ENCODE data around the gene ARID4B. TPM values are rescaled to one million over a fixed set of nuclear protein-coding genes. Genes with fewer than 3 reads are reported as not detected.

Gene ARID4B
- total and polyA plus RNA-seq, 7 experiments from 2014 or later = 60.8 to 124 (median 86.3) TPM

- ATAC-seq (peak; percentile 97), DNase-seq (peak; percentile 91 to 97 (median 95))
- H3K36me3 Mint-ChIP-seq = peaks cover 0 to 23% (median 6%) of the 10 kb centered on the region in 5 donors
- H3K27ac Mint-ChIP-seq = peak within 1 kb of the TSS; percentile 93 to 99 (median 98)
- H3K9me3 Mint-ChIP-seq = peaks cover 0 to 4% (median 0%) of the 10 kb centered on the region in 11 donors
- H3K4me1 Mint-ChIP-seq = peaks cover 17 to 55% (median 42%) of the 10 kb centered on the region in 7 donors
- Histone ChIP-seq H3K27ac (ENCODE audit: low read depth, low read length) (peak within 1 kb of the TSS; percentile 94), H3K27me3 (ENCODE audit: control insufficient read depth in 2 of 2, insufficient read depth in 2 of 2, low read length in 2 of 2) (no peaks in the 10 kb centered on the region), H3K4me3 (ENCODE audit: low read length) (peak within 1 kb of the TSS; percentile 98), H3K9me3 (ENCODE audit: control insufficient read depth in 2 of 3, low read length in 3 of 3) (no peaks in the 10 kb centered on the region), H3K4me1 (ENCODE audit: control insufficient read depth in 2 of 2, insufficient read depth in 2 of 2, low read length in 2 of 2) (peaks cover 22 to 24% of the 10 kb centered on the region in 2 donors), H3K36me3 (ENCODE audit: control insufficient read depth in 2 of 3, insufficient read depth in 3 of 3, low read length in 3 of 3) (peaks cover 0 to 17% (median 0%) of the 10 kb centered on the region in 3 experiments)
- ChIA-PET CTCF (interaction anchor here (0.6 to 0.9 kb wide), 2 partner anchors 32 to 159 kb away, joined by 3 to 4 read pairs; partner anchors contain the start of gene RBM34), POLR2A (interaction anchor here (0.6 to 5.5 kb wide), 11 partner anchors 10 to 651 kb away, joined by 3 to 54 read pairs (median 3); partner anchors contain the start of genes B3GALNT2, RBM34 and TBCE)
- peak within 1 kb of the TSS; percentile 88 to 99 (median 96) for H3K4me3 Mint-ChIP-seq
- no peaks in the 10 kb centered on the region for H3K27me3 Mint-ChIP-seq
- intact Hi-C loops (cut with micrococcal nuclease) = loop anchor here (1.0 to 10.0 kb wide), 9 partner anchors 24 to 1666 kb away; partner anchors contain the start of genes ARID4B (in 2 of the 2), B3GALNT2 (in 2 of the 2), COA6 (in 2 of the 2) and GGPS1 (in 2 of the 2)
Observed at GRCh38 chr1:235128456-235129328, 199.3 kb downstream of the ARID4B start, which contains the start of gene TOMM20. Gene TOMM20 (minus strand): TSS chr1:235128837. CDS start chr1:235128715, 122 bp downstream.

- Histone ChIP-seq H3K9me3 (ENCODE audit: control insufficient read depth in 2 of 3, low read length in 3 of 3) (no peaks in the 10 kb centered on the region), H3K36me3 (ENCODE audit: control insufficient read depth in 2 of 3, insufficient read depth in 3 of 3, low read length in 3 of 3) (peaks cover 0 to 16% (median 0%) of the 10 kb centered on the region in 3 experiments), H3K4me3 (ENCODE audit: low read length) (peak overlapping the region; percentile 98), H3K27ac (ENCODE audit: low read depth, low read length) (peak overlapping the region; percentile 94), H3K27me3 (ENCODE audit: control insufficient read depth in 2 of 2, insufficient read depth in 2 of 2, low read length in 2 of 2) (no peaks in the 10 kb centered on the region), H3K4me1 (ENCODE audit: control insufficient read depth in 2 of 2, insufficient read depth in 2 of 2, low read length in 2 of 2) (peaks cover 28 to 32% of the 10 kb centered on the region in 2 donors)
- Mint-ChIP-seq H3K9me3 (peaks cover 0 to 4% (median 0%) of the 10 kb centered on the region in 11 donors), H3K4me1 (peaks cover 17 to 63% (median 49%) of the 10 kb centered on the region in 7 donors), H3K27ac (peak overlapping the region; percentile 93 to 99 (median 98)), H3K27me3 (no peaks in the 10 kb centered on the region), H3K4me3 (peak overlapping the region; percentile 88 to 99 (median 96)), H3K36me3 (peaks cover 0 to 23% (median 5%) of the 10 kb centered on the region in 5 donors)
- ChIA-PET CTCF (no interaction called here), POLR2A (interaction anchor here (0.6 to 5.5 kb wide), 11 partner anchors 11 to 650 kb away, joined by 3 to 54 read pairs (median 3); partner anchors contain the start of genes B3GALNT2 and RBM34)
- intact Hi-C loops (cut with micrococcal nuclease) = loop anchor here (1.0 to 10.0 kb wide), 9 partner anchors 24 to 1667 kb away; partner anchors contain the start of genes ARID4B (in 2 of the 2), B3GALNT2 (in 2 of the 2), GGPS1 (in 2 of the 2) and RBM34 (in 2 of the 2)
- no peak for ATAC-seq
- DNase-seq = peak in 1 of 9 donors; percentile 22
Observed at GRCh38 chr1:235127732-235128455, 200.1 kb downstream of the ARID4B start.

GRCh38 chr1:235127203-235127602, 200.8 kb downstream of the ARID4B start:
- intact Hi-C loops (cut with micrococcal nuclease) = loop anchor here in 1 of 2 donors (1.0 to 10.0 kb wide), 2 partner anchors 23 to 1668 kb away; partner anchors contain the start of gene MTR
- Mint-ChIP-seq H3K27ac (peak overlapping the region; percentile 93 to 99 (median 98)), H3K4me3 (peak overlapping the region; percentile 88 to 99 (median 96)), H3K9me3 (peaks cover 0 to 4% (median 0%) of the 10 kb centered on the region in 11 donors), H3K27me3 (no peaks in the 10 kb centered on the region), H3K4me1 (peaks cover 24 to 69% (median 52%) of the 10 kb centered on the region in 7 donors), H3K36me3 (peaks cover 0 to 25% (median 6%) of the 10 kb centered on the region in 5 donors)
- POLR2A ChIA-PET = interaction anchor here (0.6 to 5.5 kb wide), 11 partner anchors 12 to 515 kb away, joined by 3 to 54 read pairs (median 3); partner anchors contain the start of genes B3GALNT2 and RBM34
- Histone ChIP-seq H3K27me3 (ENCODE audit: control insufficient read depth in 2 of 2, insufficient read depth in 2 of 2, low read length in 2 of 2) (no peaks in the 10 kb centered on the region), H3K4me3 (ENCODE audit: low read length) (peak overlapping the region; percentile 98), H3K27ac (ENCODE audit: low read depth, low read length) (peak overlapping the region; percentile 94), H3K4me1 (ENCODE audit: control insufficient read depth in 2 of 2, insufficient read depth in 2 of 2, low read length in 2 of 2) (peaks cover 28 to 33% of the 10 kb centered on the region in 2 donors), H3K9me3 (ENCODE audit: control insufficient read depth in 2 of 3, low read length in 3 of 3) (no peaks in the 10 kb centered on the region), H3K36me3 (ENCODE audit: control insufficient read depth in 2 of 3, insufficient read depth in 3 of 3, low read length in 3 of 3) (peaks cover 0 to 16% (median 0%) of the 10 kb centered on the region in 3 experiments)
- CTCF ChIA-PET = interaction anchor here (0.8 kb wide), 1 partner anchor 640 kb away, joined by 3 read pairs; no protein-coding TSS in a partner anchor
- no peak for ATAC-seq
- no peak for DNase-seq

- Histone ChIP-seq H3K27ac (ENCODE audit: low read depth, low read length) (peak overlapping the region; percentile 10), H3K27me3 (ENCODE audit: control insufficient read depth in 2 of 2, insufficient read depth in 2 of 2, low read length in 2 of 2) (no peaks in the 10 kb centered on the region), H3K4me1 (ENCODE audit: control insufficient read depth in 2 of 2, insufficient read depth in 2 of 2, low read length in 2 of 2) (peaks cover 28 to 33% of the 10 kb centered on the region in 2 donors), H3K4me3 (ENCODE audit: low read length) (no peak overlapping the region), H3K36me3 (ENCODE audit: control insufficient read depth in 2 of 3, insufficient read depth in 3 of 3, low read length in 3 of 3) (peaks cover 0 to 24% (median 0%) of the 10 kb centered on the region in 3 experiments), H3K9me3 (ENCODE audit: control insufficient read depth in 2 of 3, low read length in 3 of 3) (no peaks in the 10 kb centered on the region)
- no peaks in the 10 kb centered on the region for H3K27me3 Mint-ChIP-seq
- peaks cover 31 to 72% (median 59%) of the 10 kb centered on the region in 7 donors for H3K4me1 Mint-ChIP-seq
- H3K4me3 Mint-ChIP-seq = peak overlapping the region; percentile 35 to 79 (median 62)
- ATAC-seq (no peak), DNase-seq (no peak)
- ChIA-PET POLR2A (interaction anchor here (0.6 to 0.9 kb wide), 4 partner anchors 14 to 354 kb away, joined by 3 read pairs; no protein-coding TSS in a partner anchor), CTCF (interaction anchor here (1.3 kb wide), 1 partner anchor 20 kb away, joined by 3 read pairs; no protein-coding TSS in a partner anchor)
- intact Hi-C loops (cut with micrococcal nuclease) = loop anchor here in 1 of 2 donors (10.0 kb wide), 1 partner anchor 1670 kb away; the partner anchor contains the start of gene MTR
- peaks cover 0 to 4% (median 0%) of the 10 kb centered on the region in 11 donors for H3K9me3 Mint-ChIP-seq
- peaks cover 4 to 34% (median 11%) of the 10 kb centered on the region in 5 donors for H3K36me3 Mint-ChIP-seq
- H3K27ac Mint-ChIP-seq = peak overlapping the region in 4 of 9 donors; percentile 24 to 80 (median 60)
Observed at GRCh38 chr1:235124665-235125064, 203.3 kb downstream of the ARID4B start.

- Mint-ChIP-seq H3K9me3 (peaks cover 0 to 4% (median 0%) of the 10 kb centered on the region in 11 donors), H3K4me3 (peak overlapping the region; percentile 35 to 79 (median 62)), H3K4me1 (peaks cover 31 to 68% (median 60%) of the 10 kb centered on the region in 7 donors), H3K36me3 (peaks cover 4 to 40% (median 15%) of the 10 kb centered on the region in 5 donors), H3K27me3 (no peaks in the 10 kb centered on the region), H3K27ac (peak overlapping the region in 4 of 9 donors; percentile 42 to 80 (median 66))
- no peak overlapping the region for H3K4me3 ChIP-seq (ENCODE audit: low read length)
- DNase-seq (no peak), ATAC-seq (no peak)
- peaks cover 0 to 29% (median 5%) of the 10 kb centered on the region in 3 experiments for H3K36me3 ChIP-seq (ENCODE audit: control insufficient read depth in 2 of 3, insufficient read depth in 3 of 3, low read length in 3 of 3)
- intact Hi-C loops (cut with micrococcal nuclease) = loop anchor here in 1 of 2 donors (10.0 kb wide), 1 partner anchor 1671 kb away; the partner anchor contains the start of gene MTR
- H3K27me3 ChIP-seq (ENCODE audit: control insufficient read depth in 2 of 2, insufficient read depth in 2 of 2, low read length in 2 of 2) = no peaks in the 10 kb centered on the region
- H3K27ac ChIP-seq (ENCODE audit: low read depth, low read length) = peak overlapping the region; percentile 10
- POLR2A ChIA-PET = interaction anchor here (0.6 kb wide), 2 partner anchors 20 to 353 kb away, joined by 3 read pairs; no protein-coding TSS in a partner anchor
- peaks cover 28 to 33% of the 10 kb centered on the region in 2 donors for H3K4me1 ChIP-seq (ENCODE audit: control insufficient read depth in 2 of 2, insufficient read depth in 2 of 2, low read length in 2 of 2)
- CTCF ChIA-PET = interaction anchor here (1.3 kb wide), 1 partner anchor 19 kb away, joined by 3 read pairs; no protein-coding TSS in a partner anchor
- H3K9me3 ChIP-seq (ENCODE audit: control insufficient read depth in 2 of 3, low read length in 3 of 3) = no peaks in the 10 kb centered on the region
Observed at GRCh38 chr1:235124111-235124510, 203.9 kb downstream of the ARID4B start.

All from naive thymus-derived CD4-positive, alpha-beta T cell (primary cell).